SK-N-MC (cell line): ENCODE measurements around the gene MTCH2.

ENCODE experiments used
- EZH2 ChIP-seq: fragments of 200-600 bp; sonication (generic); IDR thresholded peaks from one replicate; pipeline ENCODE4 v1.6.1; 2017; ENCODE audit warnings: antibody characterized with exemption
- FOXP2 ChIP-seq: optimal IDR thresholded peaks from 2 replicates; pipeline ENCODE3; 2011; ENCODE audit warnings: mild to moderate bottlenecking, moderate library complexity; ENCODE audit not compliant: insufficient read depth; ENCODE audit errors: extremely low read length, control extremely low read depth
- POLR2AphosphoS5 ChIP-seq: IDR thresholded peaks from 2 replicates; pipeline ENCODE4 v1.6.1; 2012; ENCODE audit warnings: mild to moderate bottlenecking, low read depth, low read length, borderline replicate concordance

DNA sequence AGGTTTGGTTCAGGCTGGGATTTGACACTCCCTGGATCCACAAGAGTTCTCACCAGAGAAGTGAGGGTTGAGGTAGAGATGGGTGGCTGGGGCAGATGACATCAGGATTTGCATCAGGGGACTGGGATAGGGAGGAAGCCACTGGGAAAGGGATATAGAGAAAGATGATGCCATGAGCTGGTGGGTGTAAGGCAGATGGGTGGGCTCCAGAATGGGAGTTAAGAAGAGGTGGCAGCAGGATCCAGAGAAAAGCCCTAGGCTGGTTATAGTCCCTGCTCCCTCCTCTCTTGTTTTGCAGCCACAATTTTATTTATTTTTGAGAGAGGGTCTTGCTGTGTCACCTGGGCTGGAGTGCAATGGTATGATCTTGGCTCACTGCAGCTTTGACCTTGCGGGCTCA lies 46.4 kb downstream of the MTCH2 start:
- TF ChIP-seq EZH2 (no peak), POLR2AphosphoS5 (no peak), FOXP2 (no peak)
